ENCODE data around the gene PTPRB. TPM values are rescaled to one million over a fixed set of nuclear protein-coding genes. Genes with fewer than 3 reads are reported as not detected.

The PTPRB gene
- total RNA-seq, 2 experiments from 2014 or later: not detected

DNA sequence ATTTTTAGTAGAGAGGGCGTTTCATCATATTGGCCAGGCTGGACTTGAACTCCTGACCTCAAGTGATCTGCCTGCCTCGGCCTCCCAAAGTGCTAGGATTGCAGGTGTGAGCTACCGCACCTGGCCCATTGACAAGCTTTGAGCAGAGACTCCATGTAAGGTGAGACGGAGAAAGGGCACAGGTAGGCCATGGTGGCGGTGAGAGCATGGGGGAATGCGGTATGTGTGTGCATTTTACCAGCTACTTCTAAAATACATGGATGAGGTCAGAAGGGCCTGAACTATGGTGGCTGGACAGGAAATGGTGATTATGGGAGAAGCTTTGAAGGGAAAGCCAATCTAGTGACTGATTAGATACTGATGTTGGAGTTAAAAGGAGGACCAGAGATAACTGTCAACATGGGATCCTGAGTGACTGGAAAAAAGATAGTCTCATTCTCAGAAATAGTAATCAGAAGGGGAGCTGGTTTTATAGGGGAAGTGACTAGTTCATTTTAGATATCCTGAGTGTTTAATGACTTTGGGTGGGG, 21.9 kb upstream of the PTPRB start:
- H3K9me3 Mint-ChIP-seq (ENCODE audit: low read depth): peaks cover 2% of the 10 kb centered on the region
- H3K27me3 Mint-ChIP-seq: no peaks in the 10 kb centered on the region
- no peak for DNase-seq
- no peaks in the 10 kb centered on the region for H3K36me3 Mint-ChIP-seq
- CTCF ChIA-PET: no interaction called here
- no peak overlapping the region for H3K27ac Mint-ChIP-seq
- H3K4me3 Mint-ChIP-seq: no peak overlapping the region
- no peaks in the 10 kb centered on the region for H3K4me1 Mint-ChIP-seq
- no peak for ATAC-seq

DNA sequence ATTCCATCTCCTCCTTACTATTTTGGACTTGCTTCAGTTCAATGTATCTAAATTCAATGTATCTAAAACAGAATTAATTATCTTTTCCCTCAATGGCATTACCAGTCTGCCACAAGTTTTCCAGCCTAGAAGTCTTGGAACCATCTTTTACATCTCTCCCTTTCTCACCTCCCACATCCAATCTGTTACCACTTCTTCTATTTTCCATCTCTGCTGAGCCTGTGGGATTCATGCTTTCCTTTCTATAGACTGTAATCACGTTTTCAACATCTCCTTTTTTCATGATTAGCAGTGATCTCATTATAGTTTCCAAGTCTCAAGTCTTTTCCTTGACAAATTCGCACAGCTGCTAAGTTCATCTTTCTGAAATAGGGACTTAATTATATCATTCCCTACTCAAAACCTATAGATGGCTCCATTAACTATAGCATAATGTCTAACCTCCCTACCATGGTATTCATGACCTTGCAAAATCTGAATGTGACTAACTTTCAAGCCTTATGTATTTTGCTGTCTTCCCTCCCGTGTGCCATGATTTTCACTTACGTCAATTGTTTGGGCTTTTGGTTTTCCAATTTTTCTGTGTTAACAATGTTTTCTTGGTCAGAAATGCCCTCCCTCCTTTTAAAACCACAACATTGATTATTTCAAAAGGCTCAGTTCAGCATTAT, 20.5 kb upstream of the PTPRB start:
- Mint-ChIP-seq H3K4me1 (no peaks in the 10 kb centered on the region), H3K36me3 (no peaks in the 10 kb centered on the region), H3K9me3 (ENCODE audit: low read depth) (peaks cover 2% of the 10 kb centered on the region), H3K27ac (no peak overlapping the region), H3K27me3 (no peaks in the 10 kb centered on the region), H3K4me3 (no peak overlapping the region)
- ATAC-seq (no peak), DNase-seq (no peak)
- CTCF ChIA-PET: no interaction called here

GRCh38 chr12:70652451-70652850, 15.2 kb upstream of the PTPRB start:
- CTCF ChIA-PET: no interaction called here
- Mint-ChIP-seq H3K9me3 (ENCODE audit: low read depth) (no peaks in the 10 kb centered on the region), H3K4me1 (no peaks in the 10 kb centered on the region), H3K27ac (no peak overlapping the region), H3K36me3 (no peaks in the 10 kb centered on the region), H3K4me3 (no peak overlapping the region), H3K27me3 (peaks cover 6% of the 10 kb centered on the region)
- DNase-seq (no peak), ATAC-seq (no peak)

DNA sequence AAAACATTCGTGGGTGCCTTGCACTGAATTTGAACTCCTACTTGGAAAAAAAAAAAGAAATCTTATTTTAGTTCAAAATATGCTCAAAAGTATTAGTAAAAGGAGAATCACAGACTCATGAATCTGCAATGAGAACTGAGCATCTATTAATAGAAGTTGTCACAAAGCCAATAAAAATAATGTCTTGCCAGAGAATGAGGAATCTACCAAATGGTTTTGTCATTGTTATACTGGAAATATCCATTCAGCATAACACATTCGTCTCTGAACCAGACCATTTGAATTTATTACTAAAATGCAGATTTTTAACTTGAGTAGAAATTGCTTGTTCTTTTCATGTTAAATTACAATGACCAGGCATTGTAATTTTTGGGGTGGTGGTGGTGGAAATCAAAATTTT, 11.6 kb upstream of the PTPRB start:
- CTCF ChIA-PET: no interaction called here
- Mint-ChIP-seq H3K27ac (no peak overlapping the region), H3K36me3 (no peaks in the 10 kb centered on the region)

DNA sequence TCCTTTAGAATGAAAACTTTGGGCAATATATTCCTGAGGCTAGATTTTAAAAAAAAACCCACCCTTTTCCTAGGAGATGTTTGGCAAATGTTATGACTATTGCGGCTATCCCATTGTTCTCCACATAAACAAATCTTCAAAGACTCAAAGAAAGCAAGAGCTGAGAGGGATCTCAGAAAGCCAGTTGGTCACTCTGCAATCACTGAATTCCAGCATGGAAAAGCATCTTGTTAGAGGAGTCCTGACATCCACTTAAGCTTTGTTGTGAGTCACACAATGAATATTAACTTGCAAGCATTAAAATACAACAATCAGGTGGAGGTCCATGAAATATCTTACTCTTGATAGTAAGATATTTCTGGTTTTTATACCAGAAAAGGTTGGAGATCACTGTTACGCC, 11.0 kb upstream of the PTPRB start:
- CTCF ChIA-PET: no interaction called here
- H3K36me3 Mint-ChIP-seq: no peaks in the 10 kb centered on the region
- ATAC-seq (no peak), DNase-seq (no peak)
- H3K4me1 Mint-ChIP-seq: no peaks in the 10 kb centered on the region
- no peak overlapping the region for H3K27ac Mint-ChIP-seq
- H3K4me3 Mint-ChIP-seq: no peak overlapping the region
- H3K27me3 Mint-ChIP-seq: peaks cover 6% of the 10 kb centered on the region
- H3K9me3 Mint-ChIP-seq (ENCODE audit: low read depth): no peaks in the 10 kb centered on the region

More for the DNA sequence above, 11.6 kb upstream of the PTPRB start:
- DNase-seq (no peak), ATAC-seq (no peak)
- H3K9me3 Mint-ChIP-seq (ENCODE audit: low read depth): no peaks in the 10 kb centered on the region
- peaks cover 6% of the 10 kb centered on the region for H3K27me3 Mint-ChIP-seq
- H3K4me3 Mint-ChIP-seq: no peak overlapping the region
- no peaks in the 10 kb centered on the region for H3K4me1 Mint-ChIP-seq

DNA sequence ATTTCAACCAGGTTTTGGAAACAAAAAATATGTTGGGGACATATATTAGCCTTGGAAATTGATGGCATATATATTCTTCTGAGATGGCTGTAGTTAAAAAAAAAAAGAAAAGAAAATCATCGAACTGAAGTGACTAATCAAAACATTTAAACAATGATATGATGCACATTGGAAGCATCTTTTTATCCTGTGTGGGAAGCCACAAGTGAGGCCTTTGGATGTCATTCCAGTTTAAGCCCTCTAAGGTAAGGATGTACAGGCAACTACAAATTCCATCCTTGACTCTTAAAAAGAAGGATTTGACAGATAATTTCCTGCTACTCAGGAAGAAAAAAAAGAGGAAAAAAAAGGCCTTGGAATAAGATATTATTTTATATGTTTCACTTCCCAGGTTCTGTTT, 9.6 kb upstream of the PTPRB start:
- CTCF ChIA-PET: no interaction called here
- DNase-seq: no peak
- H3K4me1 Mint-ChIP-seq: no peaks in the 10 kb centered on the region
- no peaks in the 10 kb centered on the region for H3K9me3 Mint-ChIP-seq (ENCODE audit: low read depth)
- H3K36me3 Mint-ChIP-seq: no peaks in the 10 kb centered on the region
- ATAC-seq: no peak
- no peak overlapping the region for H3K4me3 Mint-ChIP-seq
- H3K27ac Mint-ChIP-seq: no peak overlapping the region
- peaks cover 6% of the 10 kb centered on the region for H3K27me3 Mint-ChIP-seq

DNA sequence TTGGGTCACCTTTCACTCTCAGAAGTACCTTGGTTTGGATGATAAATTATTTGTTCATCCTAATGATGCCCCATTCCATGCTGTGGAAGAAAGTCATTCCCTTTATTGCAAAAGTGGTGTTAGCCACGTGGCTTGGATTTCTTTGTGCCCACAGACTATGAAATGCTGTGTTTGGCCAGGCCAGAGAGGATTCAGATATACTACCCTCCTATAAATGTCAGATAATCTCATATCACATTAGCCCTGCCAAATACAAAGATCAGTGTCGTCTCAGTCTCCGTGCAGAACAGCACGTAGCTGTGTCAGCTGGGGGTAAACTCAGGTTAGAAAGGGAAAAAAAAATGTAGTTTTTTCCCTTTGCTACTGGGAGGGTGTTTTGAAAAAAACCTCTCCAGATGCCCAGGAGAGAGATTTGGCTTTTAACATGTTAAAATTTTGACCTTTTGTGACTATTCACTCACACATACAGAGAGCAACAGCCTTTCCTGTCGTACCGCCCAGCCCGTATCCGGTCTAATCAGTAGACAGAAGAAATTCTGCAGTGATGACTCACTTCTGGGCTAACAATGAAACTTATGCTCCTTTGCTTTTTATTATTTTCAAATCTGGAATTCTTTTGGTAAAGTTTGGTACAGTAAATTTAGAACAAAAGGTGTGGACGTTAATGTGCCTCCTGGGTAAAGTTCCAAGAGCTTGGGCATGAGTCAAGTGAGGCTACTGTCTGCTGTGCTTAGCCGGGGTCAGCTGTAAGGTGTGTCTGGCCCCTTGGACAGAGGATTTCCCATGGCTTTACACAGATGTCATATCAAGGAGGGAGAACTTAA, 8.5 kb upstream of the PTPRB start:
- H3K27me3 Mint-ChIP-seq: peaks cover 6% of the 10 kb centered on the region
- H3K9me3 Mint-ChIP-seq (ENCODE audit: low read depth): no peaks in the 10 kb centered on the region
- no peaks in the 10 kb centered on the region for H3K4me1 Mint-ChIP-seq
- ATAC-seq: peak; percentile 49
- CTCF ChIA-PET: no interaction called here
- H3K36me3 Mint-ChIP-seq: no peaks in the 10 kb centered on the region
- H3K4me3 Mint-ChIP-seq: no peak overlapping the region
- no peak for DNase-seq
- no peak overlapping the region for H3K27ac Mint-ChIP-seq

DNA sequence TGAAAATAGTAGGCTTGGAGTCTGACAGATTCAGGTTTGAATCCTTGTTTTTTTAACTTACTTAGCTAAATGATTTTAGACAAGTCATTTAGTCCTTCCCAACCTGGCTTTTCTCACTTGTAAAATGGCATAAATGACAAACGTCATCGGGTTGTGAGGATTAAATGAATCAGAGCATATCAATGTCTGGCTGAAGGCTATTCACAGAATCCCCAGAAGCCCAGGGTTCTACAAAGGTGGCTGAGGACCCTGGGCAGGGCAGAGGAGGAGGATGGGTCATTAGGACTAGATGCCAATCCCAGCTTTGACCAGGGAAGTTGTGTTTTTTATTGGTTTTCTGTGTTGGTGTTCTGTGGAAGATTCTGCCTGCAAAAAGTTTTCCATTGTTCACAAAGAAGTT, 7.6 kb upstream of the PTPRB start:
- Mint-ChIP-seq H3K9me3 (ENCODE audit: low read depth) (no peaks in the 10 kb centered on the region), H3K27ac (no peak overlapping the region), H3K36me3 (no peaks in the 10 kb centered on the region), H3K4me1 (no peaks in the 10 kb centered on the region), H3K4me3 (no peak overlapping the region), H3K27me3 (peaks cover 6% of the 10 kb centered on the region)
- CTCF ChIA-PET: no interaction called here
- DNase-seq (no peak), ATAC-seq (no peak)

DNA sequence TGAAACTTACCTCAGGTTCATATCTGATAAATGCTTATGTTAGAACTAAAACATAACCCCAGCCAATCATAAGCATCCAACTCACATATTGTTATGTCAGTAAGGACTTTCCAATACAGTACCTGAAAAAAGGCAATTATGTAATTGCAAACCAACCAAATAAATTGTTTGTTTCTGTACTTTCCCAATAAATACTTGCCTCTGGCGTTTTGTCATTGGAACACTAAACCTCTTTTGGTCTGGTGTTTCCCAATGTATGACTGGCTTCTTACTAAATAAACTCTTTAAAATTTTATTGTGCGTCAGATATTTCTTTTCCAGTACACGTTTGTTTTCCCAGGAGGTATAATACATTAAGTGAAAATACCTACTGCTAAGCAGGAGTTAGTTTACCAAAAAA, 6.7 kb upstream of the PTPRB start:
- Mint-ChIP-seq H3K4me3 (no peak overlapping the region), H3K4me1 (no peaks in the 10 kb centered on the region), H3K9me3 (ENCODE audit: low read depth) (no peaks in the 10 kb centered on the region), H3K36me3 (no peaks in the 10 kb centered on the region), H3K27me3 (peaks cover 6% of the 10 kb centered on the region), H3K27ac (no peak overlapping the region)
- ATAC-seq (no peak), DNase-seq (no peak)
- CTCF ChIA-PET: no interaction called here

GRCh38 chr12:70641691-70642090, 4.5 kb upstream of the PTPRB start:
- Mint-ChIP-seq H3K4me3 (no peak overlapping the region), H3K9me3 (ENCODE audit: low read depth) (no peaks in the 10 kb centered on the region), H3K4me1 (no peaks in the 10 kb centered on the region), H3K27ac (no peak overlapping the region), H3K27me3 (peaks cover 1% of the 10 kb centered on the region), H3K36me3 (no peaks in the 10 kb centered on the region)
- CTCF ChIA-PET: no interaction called here
- DNase-seq: no peak
- ATAC-seq: no peak

- no peak overlapping the region for H3K27ac Mint-ChIP-seq
- CTCF ChIA-PET: no interaction called here
Observed at GRCh38 chr12:70640901-70641300, 3.7 kb upstream of the PTPRB start.

DNA sequence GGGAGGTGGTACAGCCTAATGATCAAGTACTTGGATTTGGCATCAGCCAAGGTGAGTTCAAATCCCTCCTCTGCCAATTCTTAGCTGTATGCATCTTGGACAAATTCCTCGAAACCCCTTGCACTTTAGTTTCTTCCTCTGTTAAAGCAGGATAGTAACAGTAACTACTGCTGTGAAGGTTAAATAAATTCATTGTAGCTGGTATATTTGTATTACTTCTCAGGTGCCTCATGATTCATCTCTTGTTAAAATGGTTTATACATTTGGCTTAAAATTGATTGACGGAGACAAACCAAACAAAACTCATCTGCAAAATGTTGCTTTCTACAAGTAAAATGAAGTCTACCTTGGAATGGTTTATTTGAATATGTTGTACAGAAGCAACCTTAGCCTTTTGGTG, 2.3 kb upstream of the PTPRB start:
- Mint-ChIP-seq H3K36me3 (no peaks in the 10 kb centered on the region), H3K9me3 (ENCODE audit: low read depth) (no peaks in the 10 kb centered on the region), H3K27me3 (peaks cover 4% of the 10 kb centered on the region), H3K4me3 (no peak overlapping the region), H3K4me1 (no peaks in the 10 kb centered on the region), H3K27ac (no peak overlapping the region)
- CTCF ChIA-PET: no interaction called here
- no peak for DNase-seq
- no peak for ATAC-seq

More at GRCh38 chr12:70640901-70641300, 3.7 kb upstream of the PTPRB start:
- Mint-ChIP-seq H3K36me3 (no peaks in the 10 kb centered on the region), H3K4me3 (no peak overlapping the region), H3K9me3 (ENCODE audit: low read depth) (no peaks in the 10 kb centered on the region), H3K4me1 (no peaks in the 10 kb centered on the region), H3K27me3 (peaks cover 4% of the 10 kb centered on the region)
- ATAC-seq: no peak
- no peak for DNase-seq

DNA sequence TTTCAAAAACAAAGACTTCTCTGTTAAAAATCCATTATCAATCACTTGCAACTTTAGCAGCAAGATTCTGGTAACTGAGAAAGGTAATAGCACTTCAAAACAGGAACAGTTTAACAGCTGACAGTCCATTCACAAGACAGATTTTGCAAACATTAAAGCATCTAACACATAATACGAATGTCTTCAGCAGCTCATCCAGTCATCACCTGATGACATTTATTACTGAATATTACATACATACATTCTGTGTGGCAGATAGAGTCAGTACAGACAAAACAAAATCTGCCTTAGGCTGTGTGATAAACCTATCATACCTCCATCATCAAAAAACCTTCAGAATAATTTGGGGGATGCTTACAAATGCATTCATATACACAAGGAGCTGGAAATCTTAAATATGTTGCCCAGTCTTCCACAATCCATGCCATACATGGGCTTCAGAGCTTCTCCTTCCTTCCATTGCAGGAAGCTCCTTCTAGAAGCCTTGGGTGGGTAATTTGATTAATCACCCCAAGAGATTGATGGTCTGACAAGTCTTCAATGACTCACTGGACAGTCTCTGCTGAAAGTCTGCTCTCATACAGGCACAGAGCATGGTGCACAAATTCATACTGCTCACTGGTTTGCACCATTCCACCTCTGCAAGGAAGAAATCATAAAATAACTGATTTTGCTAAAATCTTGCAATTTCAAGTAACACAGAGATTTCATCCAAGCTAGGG, 1.6 kb upstream of the PTPRB start:
- Mint-ChIP-seq H3K4me1 (no peaks in the 10 kb centered on the region), H3K27me3 (peaks cover 4% of the 10 kb centered on the region), H3K36me3 (no peaks in the 10 kb centered on the region), H3K4me3 (no peak overlapping the region), H3K9me3 (ENCODE audit: low read depth) (no peaks in the 10 kb centered on the region), H3K27ac (no peak overlapping the region)
- CTCF ChIA-PET: no interaction called here
- ATAC-seq (no peak), DNase-seq (no peak)

- Mint-ChIP-seq H3K27ac (no peak overlapping the region), H3K36me3 (no peaks in the 10 kb centered on the region), H3K4me1 (no peaks in the 10 kb centered on the region), H3K9me3 (ENCODE audit: low read depth) (no peaks in the 10 kb centered on the region), H3K27me3 (peaks cover 4% of the 10 kb centered on the region), H3K4me3 (no peak overlapping the region)
- ATAC-seq (no peak), DNase-seq (no peak)
- CTCF ChIA-PET: no interaction called here
Observed at GRCh38 chr12:70635755-70636154, 1.5 kb downstream of the PTPRB start.
